Middle frontal gyrus (tissue), 1 donor: ENCODE results near the gene ELP4.

Source experiments
- DNase-seq: peaks from one replicate; pipeline ENCODE4 v3.0.0-alpha.2; 2015; ENCODE audit warnings: low spot score; ENCODE audit errors: extremely low spot score

The ELP4 gene

GRCh38 chr11:31809541-31809856 is 299.9 kb downstream of the ELP4 start:
- no peak for DNase-seq

DNA sequence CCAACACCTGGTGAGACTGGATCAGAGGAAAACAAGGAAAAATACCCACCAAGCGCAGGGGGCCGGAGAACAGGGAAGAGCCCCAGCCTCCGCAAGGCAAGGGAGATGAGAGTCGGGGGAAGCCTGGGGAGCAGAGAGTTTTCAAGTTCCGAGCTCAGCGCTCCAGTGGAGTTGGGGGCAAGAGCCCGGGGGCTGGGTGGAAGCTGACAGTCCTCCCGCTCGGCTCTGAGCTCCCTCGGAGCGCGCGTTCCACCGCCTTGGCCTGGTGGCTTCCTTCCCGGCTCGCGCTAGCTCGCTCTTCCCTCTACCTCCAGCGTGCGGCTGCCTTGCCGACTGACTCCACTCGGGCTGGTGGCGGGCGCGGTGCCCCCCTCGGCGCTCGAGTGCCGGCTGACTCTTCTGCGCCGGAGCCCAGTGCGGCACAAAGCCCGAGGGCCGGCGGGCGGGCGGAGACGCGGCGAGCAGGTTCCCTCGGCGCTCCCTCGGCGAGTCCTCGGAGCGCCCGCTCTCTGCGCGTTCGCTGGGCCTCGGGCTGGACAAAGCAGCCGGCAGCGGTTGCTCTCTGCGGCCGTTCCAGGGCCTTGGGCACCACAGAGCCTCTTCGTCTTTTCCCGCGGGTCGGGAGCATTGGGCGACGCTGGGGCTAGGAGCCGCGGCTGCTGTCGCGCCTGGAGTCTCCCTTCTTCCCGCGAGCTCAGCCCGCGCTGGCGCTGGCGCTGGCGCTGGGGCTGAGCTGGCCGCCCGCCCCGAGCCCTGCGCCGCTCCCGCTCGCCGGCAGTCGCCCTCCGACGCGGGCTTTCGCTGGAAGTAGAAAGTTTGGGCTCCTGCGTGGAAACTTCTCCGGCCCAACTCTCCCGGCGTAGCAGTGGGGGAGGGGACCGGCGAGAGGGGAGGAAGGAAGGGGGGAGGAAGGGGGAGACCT is 300.6 kb downstream of the ELP4 start:
- DNase-seq: no peak

DNA sequence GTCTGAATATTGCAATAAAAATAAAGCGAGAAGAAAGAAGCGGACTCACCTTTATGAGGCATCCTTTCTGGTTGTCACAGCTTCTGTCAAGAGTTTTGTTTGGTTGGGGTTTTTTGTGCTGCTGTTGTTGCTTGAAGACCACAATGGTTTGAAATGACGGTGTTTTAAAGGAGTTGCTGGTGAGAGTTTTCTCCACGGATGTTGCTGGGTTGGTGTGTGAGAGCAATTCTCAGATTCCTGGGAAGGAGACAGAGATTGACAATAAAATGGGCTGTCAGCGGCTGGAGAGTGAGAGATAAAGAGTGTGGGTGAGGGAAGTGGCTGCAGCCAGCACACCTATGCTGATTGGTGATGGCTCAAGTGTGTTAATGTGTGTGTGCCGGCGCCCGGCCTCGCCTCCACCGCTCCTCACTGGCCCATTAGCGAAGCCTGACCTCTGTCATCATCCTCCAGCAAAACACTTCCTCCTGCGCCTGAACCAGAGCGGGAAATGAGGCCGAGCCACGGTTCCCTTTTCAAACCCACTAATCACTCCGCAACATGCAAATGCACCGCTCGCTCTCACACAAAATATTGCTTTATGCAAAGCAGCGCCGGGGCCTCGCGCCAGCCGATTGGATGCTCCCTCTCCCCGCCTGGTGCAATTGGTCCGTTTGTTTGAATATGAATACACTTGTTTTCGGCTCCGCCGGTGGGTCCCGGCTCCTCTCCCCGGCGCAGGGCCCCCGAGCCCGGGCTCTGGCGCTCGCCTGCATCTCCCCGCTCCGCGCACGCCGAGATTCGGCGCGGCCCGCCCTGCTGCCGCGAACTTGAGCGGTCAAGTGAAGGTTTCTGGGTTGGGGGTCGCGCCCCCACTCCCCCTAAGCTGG is 301.4 kb downstream of the ELP4 start, which contains the start of gene PAX6:
Gene PAX6 (minus strand): TSS at position 544 of the 869 bp plus-strand sequence. CDS start 4,911 bp downstream, outside the sequence.
- peak; percentile 41 for DNase-seq

DNA sequence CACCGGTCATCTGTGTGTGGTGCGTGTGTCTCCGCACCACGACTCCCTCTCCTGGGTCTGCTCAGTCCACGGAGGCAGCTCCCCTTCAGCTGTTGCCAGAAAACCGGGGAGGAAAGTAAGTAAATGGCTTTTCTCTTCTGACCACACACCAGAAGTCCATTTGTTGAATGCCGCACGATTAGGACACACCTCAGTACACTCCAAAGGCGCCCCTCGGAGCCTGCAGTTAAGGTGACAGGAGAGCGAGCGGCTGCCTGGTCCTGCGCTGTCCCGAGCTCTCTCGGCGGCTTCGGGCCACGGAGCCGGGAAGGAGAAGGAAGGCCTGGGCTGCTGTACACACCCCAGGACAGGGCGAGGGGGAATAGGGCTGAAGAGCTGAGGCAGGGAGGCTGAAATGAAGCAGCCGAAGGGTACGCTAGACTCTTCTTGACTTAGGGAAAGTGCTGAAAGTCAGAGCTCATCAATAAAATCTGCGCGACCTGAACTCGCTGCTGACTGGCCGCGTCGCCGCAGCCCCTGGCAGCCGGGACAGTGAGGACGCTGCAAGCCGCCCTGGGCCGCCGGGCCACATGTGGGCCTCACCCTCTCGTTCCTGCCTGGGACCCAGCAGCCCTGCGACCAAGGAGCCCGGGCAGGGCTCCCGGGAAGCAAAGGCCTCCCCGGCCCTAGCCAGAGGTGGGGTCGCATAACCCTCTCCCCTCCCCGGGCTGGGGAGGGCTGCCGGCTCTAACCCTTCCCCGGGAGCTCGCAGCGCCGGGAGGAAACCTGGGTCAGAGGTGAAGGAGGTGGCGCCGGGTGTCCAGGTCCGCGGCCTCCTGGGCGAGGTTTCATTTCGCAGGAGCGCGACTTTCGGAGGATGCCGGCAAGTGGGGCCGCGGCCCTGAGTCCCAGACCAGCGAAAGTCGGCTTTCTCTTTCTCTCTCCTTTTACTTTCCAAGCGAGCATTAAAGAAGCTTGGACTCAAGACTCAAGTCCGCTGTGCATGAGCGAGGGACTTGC is 303.1 kb downstream of the ELP4 start:
- DNase-seq: no peak

DNA sequence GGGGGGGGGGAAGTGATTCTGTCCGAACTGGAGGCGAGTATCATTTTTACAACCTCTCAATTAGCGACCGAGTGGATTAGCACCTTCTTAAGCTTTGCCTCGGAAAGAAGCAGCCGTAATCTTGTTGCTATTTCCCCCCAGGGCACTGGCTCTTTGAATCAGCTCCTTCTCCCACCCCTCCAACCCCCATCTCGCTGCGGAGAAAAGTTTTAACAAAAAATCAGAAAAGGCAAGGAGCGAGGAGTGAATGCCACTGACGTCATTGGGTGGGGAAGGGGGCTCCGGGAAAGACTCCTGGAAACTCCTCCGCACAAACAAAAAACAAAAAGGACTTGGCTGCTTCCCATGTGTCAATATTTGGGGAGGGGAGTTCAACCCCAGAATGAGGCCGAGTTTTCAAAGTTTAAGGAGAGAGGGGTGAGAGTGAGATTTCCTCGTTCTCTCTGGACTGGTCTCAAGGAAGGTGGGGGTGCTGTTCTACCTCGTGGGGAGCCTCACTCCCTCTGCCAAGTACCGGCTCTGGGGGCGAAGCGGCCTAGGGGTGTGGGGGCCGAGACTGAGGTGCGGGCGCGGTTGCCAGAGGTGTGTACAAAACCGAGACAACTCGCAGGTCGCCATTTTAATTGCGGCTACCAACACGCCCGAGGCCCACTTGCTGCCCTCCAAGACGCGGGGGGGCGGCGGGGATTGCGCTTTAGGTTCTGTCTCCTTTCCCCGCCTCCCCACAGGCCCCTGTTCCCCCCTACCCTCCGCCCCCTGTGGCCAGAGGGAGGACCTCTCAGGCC is 304.0 kb downstream of the ELP4 start:
- DNase-seq: no peak

DNA sequence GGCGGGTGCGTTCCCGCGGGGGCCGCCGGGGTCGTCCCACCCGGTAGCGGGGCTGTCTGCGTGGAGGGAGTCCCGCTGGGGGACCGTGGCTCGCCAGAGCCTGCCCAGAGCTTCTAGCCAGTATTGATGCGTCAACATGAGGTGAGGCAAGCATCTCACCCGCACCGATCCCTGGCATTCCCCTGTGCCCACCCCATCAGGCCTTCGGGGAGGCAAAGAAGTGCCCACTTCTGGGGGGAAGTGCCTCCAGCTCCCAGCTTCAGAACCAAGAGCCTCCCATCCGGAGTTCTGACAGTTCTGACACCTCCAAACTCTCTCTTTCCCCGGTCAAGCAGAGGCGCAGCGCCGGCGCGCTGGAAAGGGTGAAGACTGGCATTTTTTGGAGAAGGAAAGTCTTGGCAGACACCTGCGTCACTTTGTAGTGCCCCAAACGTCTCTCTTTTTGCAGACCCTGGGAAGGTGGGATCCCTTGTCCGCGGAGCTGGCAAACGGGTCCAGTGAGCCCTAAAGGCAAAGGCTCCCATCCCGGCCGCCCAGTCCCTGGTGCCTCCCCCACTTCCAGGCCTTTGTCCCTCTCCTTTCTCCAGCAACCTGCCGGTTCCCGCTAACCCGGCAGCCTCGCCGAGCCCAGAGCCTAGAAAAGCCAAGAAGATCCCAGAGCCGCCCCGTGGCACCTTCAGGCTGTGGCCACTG is 304.8 kb downstream of the ELP4 start:
- DNase-seq: no peak

- no peak for DNase-seq
These were observed 306.3 kb downstream of the ELP4 start for GRCh38 chr11:31815711-31816467.

DNA sequence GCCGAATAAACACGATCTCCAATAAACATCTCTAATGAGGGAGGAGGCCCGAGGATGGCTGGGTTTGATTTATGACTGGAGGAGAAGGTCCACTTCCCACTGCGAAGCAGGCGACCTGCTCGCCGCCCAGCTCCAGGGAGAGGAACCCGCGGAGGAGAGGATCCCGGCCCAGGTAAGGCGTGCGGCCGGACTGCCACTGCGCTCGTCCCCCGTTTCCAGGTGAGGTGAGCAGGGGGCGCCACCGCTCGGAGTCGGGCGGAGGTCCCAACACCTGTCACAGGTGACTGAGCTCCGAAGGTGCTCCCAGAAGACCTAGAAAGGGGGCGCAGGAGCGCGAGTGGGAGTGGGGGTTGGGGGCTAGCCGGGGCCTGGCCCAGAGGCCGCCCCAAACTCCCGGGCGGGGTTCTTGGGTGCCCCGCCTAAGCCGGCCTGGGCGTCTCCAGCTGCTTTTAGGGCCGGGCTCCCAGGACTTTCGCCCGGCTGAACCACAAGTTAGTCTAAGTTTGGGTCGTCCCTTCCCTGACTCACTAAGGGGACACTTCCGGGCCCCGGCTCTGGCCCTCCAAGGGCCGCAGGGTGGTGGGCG is 307.0 kb downstream of the ELP4 start:
- DNase-seq: no peak

GRCh38 chr11:31817054-31817620 is 307.6 kb downstream of the ELP4 start:
- no peak for DNase-seq

DNA sequence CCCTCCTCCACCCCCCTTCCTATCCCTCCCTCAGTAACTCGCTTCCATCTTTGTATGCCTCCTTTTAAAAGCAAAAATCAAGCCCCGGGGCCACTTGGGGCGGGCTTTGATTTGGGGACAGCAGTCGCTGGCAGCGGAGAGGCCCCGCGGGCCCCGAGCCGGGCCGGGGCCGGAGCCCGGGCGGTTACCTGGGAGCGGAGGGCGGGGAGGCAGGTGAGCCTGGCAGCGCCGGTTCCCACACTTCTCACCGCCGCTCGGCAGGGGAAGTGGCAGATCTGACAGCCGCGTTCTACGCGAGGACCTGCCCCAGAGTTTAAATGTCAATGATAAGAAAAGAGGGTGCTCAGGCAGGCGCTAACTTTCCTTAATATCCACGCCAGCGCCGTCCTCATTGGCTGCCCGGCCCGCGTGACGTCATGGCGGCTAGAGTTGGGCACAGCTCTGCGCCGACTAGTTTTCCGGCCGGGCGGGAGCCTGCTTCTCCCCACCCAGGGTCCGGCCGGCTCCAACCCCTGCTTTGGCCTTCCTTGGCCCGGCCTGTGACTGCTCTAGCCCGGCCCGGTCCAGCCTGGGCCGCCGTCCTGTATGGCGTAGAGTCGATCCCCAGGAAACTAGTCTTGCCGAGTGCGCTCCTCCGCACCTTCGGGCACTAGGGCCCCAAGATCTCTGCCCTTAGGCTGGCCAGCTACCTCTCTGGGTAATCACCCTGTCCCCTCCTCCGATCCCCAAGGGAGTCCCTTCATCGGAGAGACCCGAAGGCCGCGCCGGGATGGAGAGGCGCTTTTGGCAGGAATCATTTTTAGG is 308.3 kb downstream of the ELP4 start:
- DNase-seq: no peak

- DNase-seq: no peak
These were observed 308.8 kb downstream of the ELP4 start for GRCh38 chr11:31818425-31818755.

GRCh38 chr11:31818874-31819331 is 309.3 kb downstream of the ELP4 start:
- no peak for DNase-seq

DNA sequence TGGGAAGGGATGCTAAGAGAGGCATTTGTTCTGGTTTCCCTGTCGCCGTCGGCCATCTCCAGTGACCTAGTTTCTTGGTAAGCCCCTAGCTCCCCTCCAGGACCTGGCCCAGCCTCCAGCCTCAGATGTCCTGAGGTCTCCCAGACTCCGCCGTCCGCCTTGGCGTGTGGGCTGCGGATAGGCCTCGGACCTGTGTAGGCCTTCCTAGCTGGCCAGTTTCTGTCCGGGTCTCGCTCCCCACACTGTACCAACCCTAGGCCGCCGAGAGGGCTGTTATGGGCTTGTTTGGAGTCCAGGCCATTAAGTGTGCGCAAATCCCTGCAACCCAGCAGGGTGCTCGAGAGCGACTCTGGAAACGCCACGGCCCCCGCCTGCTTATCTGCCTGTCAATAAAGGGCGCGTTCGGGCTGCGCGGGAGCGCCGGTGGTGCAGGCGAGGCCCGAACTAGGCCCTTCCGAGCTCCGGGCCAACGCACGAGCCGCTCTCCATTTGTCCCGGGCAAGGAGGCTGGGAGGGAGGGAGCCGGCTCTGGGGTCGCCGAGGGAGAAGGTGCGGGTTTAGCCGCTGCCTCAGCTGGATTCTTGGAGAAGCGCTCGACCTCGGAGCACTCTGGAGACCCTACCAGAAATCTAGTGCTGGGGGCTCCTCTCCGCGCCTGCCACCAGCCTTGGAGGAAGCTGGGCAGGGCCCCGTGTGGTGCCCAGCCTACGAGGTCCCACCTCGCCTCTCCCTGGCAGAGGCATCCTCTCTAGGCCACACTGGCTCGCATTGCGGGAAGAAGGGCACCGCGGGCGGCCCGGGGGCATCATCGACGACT is 310.3 kb downstream of the ELP4 start:
- DNase-seq: no peak

DNA sequence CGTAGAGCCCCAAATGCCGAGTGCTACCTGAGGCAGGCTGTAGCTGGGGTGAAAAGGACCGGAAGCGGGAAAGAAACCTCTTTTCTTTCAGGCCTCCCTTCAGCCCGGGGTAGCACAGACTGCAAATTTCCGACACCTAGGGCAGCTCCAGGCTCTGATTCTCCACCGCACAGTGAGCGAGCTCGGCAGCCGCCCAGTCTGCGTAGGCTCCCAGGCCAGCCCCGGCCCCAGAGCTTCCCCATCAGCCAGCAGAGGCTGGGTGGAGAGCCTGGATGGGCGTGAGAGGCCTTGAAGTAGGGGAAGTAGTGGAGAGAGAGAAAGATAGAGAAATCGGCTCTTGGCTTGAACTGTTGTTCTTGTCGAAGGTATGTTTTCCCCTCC is 310.9 kb downstream of the ELP4 start:
- no peak for DNase-seq

DNA sequence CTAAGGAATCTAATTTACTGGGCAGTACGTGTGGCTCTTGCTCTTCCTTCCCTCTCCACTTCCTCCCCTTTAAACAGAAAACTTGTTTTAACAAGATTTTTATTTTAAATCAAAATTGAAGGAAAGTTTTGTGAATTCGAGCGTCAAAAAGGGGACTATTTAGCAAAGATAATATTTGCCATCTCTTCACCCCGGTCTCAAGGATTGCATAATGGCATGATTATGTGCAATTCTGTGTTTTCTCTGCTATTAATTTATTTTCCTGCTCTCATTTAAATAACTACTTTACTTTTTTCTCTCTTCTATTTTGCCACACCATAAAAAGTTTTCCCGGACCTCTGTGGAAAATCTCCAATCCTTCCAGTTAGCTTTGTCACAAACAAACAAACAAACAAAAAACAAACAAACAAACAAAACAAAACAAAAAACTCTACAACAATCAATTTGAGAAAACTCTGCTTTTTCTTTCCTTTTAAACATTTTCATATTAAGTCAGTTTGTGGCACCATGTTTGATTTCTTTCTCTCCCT is 311.7 kb downstream of the ELP4 start:
- no peak for DNase-seq

- no peak for DNase-seq
These were observed 312.2 kb downstream of the ELP4 start for GRCh38 chr11:31821766-31822165.
